Stimulated activated CD8-positive, alpha-beta memory T cell treated with anti-CD3 and anti-CD28 coated beads, Interleukin-2, amount 100 ng/mL, for 1 hour (primary cell): ENCODE results near the gene SLC49A3.
"Not testable (repeated sequence)": the region's sequence is repeated elsewhere in the genome, so short reads cannot be mapped to it uniquely, and the experiment has no call there.

Source experiments
- DNase-seq, 2 donors: peaks; one replicate each; pipeline ENCODE4 v3.0.0-alpha.2; 2020; ENCODE audit warnings: low read depth in 2 of 2

SLC49A3 gene

DNA sequence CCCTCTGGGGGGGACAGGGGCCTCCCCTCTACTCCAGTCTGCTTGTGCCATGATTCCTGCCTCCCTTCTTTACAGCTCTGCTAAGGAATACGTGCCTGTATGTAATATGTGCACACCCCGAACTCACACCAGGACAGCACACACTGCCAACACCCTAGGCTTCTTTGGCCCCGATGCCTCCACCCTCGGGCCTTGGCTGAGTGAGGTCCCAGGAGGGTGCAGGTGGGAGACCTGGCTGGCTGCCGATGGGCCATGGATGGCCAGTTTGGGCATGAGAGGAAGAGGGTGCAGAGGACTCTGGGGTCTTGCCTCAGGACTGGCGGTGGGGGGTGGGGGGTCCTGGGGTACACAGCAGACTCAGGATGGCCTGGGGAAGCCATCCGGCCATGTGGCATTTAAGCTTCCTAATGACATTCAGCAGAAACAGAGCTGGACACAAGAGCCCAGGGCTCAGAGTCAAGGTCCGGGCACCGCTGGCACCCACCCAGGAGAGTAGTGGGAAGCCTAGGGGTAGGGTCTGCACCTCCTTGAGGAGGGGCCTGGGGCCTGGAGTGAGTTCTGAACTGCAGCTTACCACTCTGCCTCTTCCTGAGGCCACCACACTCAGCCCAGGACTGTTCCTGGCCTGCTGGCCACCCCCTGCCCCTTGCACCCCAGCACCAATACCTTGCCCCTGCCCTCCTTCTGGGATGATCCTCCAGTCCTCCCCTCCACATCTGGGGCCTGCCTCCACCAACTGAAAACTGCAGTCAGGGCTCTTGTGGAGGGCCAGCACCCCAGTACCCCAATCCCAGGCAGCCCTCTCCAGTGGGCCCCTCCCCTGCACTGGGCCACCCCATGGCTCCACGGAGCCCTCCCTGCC, 14.6 kb upstream of the SLC49A3 start:
- DNase-seq, result no peak

DNA sequence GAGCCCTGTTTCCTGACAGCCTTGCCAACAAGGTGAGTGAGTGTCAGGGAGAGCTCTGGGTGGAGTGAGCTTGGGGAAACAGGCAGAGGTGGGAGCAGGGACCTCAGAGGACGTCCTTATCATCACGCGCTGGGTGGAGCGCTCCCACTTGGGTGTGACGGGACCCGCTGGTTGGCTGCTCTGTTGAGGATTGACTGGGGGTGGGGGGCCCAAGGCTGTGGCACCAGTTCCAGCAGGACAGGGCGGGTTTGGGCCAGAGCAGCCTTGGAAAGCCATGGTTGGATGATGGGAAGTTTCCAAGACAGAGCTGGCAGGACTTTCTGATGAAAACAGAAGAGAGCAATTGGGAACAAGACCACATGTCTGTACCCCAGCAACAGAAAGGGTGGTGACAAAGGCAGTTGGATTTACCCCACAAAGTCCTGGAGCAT, 13.7 kb upstream of the SLC49A3 start:
- no peak for DNase-seq

GRCh38 chr4:700587-701264, 11.8 kb upstream of the SLC49A3 start:
- DNase-seq, result no peak

DNA sequence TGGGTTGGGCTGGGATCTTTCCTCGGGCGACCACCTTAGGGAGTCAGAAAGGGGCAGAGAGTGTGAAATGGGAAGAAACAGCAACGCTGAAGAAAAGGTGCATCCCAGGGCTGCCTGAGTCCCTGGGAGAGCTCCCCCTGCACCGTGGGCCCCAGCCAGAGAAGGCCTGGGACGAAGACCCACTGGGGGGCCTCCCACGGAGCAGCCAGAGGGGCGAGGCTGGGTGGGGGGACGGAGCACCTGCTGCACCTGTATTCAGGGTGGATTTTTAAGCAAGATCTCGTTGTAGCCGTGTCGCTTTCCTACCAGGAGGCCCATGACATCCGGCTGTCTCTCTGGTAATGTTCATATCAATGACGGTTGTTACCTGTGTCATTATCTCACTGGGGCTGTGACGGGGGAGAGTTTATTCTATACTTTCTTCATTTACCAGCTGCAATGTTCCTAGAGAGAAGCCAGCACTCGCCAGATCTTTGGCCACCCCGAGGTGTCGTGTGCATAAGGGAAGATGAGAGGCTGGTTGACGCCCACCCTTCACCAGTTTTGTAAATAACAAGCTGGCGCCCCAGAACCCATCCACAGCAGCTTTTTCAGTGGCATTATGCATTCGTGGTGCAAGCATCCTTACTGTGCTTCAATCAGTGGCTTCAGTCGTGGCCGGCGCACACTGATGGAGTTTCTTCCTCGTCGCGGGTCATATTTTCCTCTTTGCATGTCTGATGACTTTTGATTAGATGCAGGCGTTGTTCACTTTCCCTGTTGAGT, 11.0 kb upstream of the SLC49A3 start:
- DNase-seq, result no peak

GRCh38 chr4:694341-694940, 5.5 kb upstream of the SLC49A3 start:
- DNase-seq, result not testable (repeated sequence)

DNA sequence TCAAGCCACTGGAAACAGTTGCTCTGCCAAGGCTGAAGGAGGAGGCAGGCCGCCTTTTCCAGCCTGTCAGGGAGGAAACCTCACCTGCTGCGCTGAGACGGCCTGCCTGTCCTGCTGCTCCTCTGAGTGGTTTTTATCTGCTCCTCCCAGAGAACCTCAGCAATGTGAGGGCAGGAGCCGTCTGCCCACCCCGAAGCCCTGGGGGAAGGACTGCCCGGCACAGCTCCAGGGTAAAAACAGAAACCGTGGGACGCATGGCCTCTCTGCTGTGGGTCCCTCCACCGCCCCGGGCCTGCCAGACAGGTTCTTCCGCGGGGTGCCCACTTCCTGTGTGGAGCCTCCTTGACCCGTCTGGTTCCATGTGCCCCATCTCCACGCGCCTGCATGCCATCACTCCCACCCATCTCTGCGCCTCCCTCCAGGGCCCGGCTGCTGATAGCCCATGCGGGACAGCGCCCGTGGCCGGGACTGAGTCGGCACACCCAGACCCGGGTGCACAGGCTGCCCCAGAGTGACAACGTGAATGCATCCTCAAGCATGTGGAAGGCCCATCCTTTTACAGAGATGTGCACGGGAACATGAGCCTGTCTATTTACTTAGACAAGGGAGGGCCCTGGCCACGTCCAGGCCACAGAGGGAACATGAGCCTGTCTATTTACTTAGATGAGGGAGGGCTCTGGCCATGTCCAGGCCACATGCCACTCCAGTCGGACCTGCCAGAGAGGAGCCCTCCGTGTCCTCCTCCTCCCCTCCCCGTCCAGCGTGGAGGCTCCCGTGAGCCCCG, 4.0 kb upstream of the SLC49A3 start:
- DNase-seq, result no peak

DNA sequence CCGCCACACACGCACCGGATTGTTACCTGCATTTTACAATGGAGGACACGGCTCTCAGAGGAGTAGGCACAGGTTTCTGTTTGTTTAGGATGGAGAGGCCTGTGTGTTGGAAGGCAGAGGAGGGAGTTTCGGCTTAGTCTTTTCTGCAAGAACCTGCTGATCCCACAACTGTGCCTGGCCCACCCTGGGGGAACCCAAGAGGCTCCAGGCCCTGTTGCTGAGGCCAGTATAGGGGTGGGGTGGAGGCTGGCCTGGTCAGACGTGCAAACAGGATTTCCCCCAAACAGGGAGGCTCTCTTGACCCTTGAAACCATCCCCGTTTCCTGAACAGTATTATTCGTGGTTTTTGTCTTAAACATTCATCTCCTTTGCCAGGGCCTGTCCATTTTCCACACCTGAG, 772 bp upstream of the SLC49A3 start:
- DNase-seq, result no peak

- no peak for DNase-seq
Measured at GRCh38 chr4:687971-688853, 739 bp downstream of the SLC49A3 start.

DNA sequence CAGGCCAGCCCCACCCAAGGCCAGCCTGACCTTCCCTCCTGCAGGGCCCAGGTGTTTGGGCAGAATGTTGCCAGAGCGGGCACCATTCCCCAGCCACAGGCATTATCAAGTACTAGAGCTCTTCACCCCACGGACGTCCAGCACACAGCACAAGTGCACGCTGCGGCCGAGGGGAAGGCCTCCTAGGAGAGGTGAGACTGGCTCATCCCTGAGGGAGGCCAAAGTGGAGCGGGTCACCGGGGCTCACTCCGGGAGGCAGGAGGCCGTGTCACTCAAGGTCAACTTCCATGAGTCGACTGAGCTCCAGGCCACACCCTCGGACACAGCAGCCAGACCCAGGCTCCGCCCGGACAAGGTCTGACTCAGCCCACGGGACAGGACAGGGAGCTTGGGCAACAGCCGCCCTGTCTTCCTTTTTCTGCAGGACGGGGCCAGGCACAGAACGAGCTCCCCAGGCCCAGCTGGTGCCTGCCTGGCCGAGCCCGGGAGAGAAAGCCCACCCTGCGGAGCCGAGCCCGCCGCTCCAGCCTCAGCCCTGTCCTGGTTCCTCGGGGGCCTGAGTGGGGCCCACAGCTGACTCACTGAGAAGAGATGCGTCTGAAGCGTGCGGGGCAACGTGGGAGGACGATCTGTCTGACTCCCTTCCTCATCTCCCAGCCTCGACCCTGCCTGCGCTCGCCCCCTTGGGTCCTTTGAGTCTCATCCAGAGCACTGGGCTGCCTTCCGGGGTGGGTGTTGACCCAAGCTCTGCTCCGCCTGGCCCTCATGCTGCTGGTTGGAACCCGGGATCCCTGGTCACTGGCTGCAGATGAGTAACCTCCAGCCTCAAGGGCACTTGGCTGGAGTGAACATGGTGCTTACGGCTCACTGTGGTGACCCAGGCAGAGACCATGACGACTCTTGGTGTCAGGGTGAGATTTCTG, 1.6 kb downstream of the SLC49A3 start:
- DNase-seq, result no peak

DNA sequence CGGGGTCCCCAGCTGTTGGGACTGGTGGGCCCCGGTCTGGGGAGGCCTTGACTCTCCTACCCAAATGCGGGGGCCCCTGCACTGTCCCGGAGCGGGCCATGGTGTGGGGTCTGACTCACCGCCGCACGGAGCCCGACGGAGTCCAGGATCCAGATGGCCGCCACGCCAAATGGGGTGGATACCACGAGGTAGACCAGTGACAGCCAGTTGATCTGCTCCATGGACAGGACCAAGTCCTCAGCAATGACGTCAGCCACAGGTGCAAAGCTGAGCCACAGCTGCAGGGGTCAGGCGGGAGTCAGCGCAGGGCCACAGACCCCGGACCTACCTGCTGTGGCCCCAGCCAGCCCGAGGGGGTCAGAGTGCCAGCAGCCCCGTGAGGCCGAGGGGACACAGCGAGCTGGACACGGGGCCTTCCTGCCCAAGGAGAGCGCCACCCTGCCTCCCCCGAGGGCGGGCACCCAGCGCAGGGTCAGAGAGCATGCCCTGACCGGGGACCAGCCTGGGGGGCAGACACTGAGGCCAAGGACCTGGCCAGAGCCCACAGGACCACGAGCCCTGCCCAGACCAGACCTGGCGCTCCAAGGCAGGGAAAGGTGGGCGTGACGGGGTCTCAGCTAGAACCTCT, 2.4 kb downstream of the SLC49A3 start:
- no peak for DNase-seq

- DNase-seq, result no peak
Measured at GRCh38 chr4:685679-686412, 3.1 kb downstream of the SLC49A3 start.

DNA sequence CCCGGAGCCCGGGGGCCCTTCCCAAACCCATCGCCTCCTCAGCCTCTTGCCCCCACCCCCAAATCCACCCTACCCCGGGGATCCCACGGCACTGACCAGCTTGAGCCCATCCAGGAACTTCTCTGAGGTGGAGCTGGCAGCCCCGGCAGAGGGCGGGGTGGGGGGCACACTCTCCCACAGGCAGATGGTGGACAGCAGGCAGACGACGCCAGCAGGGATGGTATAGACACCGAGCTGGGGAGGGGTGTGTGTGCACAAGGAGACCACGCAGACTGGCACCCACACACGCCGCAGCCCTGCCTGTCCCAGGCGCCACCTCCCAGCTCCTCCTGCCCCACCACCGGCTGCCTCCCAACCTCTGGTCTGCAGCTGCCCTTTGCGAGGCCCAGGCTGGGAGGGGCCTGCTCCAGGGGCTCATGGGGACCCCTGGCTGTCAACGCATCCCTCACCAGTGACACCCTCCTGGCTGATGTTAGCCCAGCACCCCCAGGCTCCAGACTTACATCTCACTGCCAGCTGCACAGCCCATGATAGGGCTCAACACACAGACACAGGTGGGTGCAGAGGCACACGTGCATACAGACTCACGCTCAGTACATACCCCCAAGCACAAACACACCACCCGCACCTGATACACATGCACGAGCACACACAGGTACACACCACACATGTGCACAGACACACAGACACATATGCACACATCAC, 4.2 kb downstream of the SLC49A3 start:
- DNase-seq, result no peak

DNA sequence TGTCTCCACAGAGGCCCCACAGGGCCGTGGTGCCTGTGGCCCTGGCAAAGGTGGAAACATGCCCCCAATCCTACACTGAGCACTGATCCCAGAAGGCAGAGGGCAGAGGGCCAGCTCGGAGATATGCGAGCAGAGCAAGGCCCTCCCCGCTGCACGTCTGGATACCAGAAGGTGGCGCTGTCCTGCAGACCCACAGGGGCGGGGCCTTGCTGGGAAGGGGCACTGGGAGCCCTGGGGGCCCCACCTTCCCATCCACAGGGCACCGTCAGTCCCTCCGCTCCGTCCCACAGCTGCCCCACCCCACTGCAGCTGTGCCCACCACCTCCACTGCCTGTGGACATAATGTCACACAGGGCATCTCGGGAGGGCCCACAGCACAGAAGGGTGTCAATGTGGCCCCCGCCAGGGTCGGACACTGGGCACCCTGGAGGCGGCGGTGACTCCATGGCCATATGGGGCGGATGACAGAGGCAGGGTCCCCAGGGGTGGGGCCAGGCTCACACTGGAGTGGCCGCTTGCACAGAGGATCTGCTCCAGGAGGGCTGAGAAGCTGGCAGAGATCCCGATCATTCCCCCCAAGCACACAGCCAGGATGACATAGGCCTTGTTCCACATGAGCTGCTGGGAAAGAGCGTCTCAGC, 4.8 kb downstream of the SLC49A3 start:
- no peak for DNase-seq

DNA sequence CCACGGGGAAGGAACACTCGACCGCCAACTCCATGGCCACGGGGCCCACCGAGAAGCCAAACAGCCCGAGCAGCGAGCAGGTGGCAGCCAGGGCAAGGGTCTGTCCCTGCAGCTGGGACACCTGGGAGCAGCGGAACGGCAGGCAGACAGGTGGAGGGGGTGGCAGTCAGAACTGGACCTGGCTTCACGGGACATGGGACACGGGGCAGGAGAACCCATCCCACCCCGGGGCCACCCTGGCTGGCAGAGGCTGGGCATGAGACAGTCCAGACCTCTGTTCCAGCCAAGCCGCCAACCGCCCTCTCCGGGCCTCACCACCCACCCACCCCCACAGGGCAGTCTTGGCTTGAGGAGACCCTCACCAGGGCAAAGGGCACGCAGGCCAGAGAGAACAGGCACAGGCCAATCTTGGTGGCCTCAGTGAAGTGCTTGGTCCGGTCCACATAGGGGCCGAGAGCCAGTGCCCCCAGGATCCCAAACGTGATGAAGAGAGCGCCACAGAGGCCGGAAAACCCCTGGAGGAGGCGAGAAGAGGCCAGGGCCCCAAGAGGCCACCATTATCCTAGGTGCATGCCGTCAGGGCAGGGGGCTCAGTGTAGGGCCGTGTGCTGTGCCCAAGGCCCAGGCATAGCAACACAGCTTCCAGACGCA, 5.6 kb downstream of the SLC49A3 start:
- no peak for DNase-seq

- no peak for DNase-seq
Measured at GRCh38 chr4:682490-683172, 6.3 kb downstream of the SLC49A3 start.
